G401 (cell line): Measurements from ENCODE around the gene PCDHGA10. TPM values are rescaled to one million over a fixed set of nuclear protein-coding genes. Genes with fewer than 3 reads are reported as not detected.
"Not testable (repeated sequence)": the region's sequence is repeated elsewhere in the genome, so short reads cannot be mapped to it uniquely, and the experiment has no call there.

Experiments used
- DNase-seq: peaks from one replicate; pipeline ENCODE4 v3.0.0-alpha.2; 2015; ENCODE audit warnings: low spot score
- in situ Hi-C: cut with HindIII; loops from 2 replicates; pipeline ENCODE4 v1.10.0; 2016; ENCODE audit warnings: low sequenced_read_pairs, mixed read lengths
- total RNA-seq: library from RNA; depleted of rRNA; stranded (reverse); fragments of >200 nt; shearing (Covaris generic); gene quantifications from 2 replicates; pipeline ENCODE4 v1.2.3, GENCODE V29; 2014

PCDHGA10 gene
- total RNA-seq, 1 experiment from 2014 or later = 0.71 TPM

DNA sequence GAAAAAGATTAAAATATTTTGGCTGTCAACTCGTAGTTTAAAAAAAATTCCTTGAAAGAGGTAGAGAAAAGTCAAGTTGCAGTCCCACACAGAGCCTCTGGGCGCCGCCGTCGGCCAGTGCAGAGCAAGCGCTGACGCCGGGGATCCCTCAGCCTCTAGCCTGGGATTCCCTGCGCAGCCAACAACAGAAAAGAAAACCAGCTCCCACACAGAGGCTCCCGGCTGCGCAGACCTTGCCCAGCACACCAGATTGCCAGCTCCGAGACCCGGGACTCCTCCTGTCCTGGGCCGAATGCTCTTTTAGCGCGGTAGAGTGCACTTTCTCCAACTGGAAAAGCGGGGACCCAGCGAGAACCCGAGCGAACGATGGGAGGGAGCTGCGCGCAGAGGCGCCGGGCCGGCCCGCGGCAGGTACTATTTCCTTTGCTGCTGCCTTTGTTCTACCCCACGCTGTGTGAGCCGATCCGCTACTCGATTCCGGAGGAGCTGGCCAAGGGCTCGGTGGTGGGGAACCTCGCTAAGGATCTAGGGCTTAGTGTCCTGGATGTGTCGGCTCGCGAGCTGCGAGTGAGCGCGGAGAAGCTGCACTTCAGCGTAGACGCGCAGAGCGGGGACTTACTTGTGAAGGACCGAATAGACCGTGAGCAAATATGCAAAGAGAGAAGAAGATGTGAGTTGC is 4.8 kb downstream of the PCDHGA10 start, which contains the start of gene PCDHGB7:
Gene PCDHGB7, plus strand, starts transcription at position 184 of the 679 bp plus-strand sequence. Its CDS starts 183 bp downstream, at position 367.
- peak; percentile 67 for DNase-seq
- in situ Hi-C loops = not testable (repeated sequence)

GRCh38 chr5:141419074-141419880 is 6.5 kb downstream of the PCDHGA10 start:
- no peak for DNase-seq
- in situ Hi-C loops = no loop called here

- in situ Hi-C loops = no loop called here
- no peak for DNase-seq
Observed at GRCh38 chr5:141420855-141421488, 8.2 kb downstream of the PCDHGA10 start, which contains the start of gene PCDHGA11. TSS of gene PCDHGA11 (plus strand) at chr5:141421051. CDS start at chr5:141421228, 177 bp downstream.

DNA sequence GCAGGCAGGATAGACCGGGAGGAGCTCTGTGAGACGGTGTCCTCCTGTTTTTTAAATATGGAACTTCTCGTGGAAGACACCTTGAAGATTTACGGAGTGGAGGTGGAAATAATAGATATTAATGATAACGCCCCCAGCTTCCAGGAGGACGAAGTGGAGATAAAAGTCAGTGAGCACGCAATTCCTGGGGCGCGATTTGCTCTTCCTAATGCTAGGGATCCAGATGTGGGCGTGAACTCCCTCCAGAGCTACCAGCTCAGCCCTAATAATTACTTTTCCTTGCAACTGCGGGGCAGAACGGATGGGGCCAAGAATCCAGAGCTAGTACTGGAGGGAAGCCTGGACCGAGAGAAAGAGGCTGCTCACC is 8.7 kb downstream of the PCDHGA10 start:
- DNase-seq = no peak
- in situ Hi-C loops = no loop called here

- DNase-seq = no peak
- in situ Hi-C loops = no loop called here
Observed at GRCh38 chr5:141422742-141423291, 10.0 kb downstream of the PCDHGA10 start.

GRCh38 chr5:141427783-141428426 is 15.1 kb downstream of the PCDHGA10 start:
- no peak for DNase-seq

DNA sequence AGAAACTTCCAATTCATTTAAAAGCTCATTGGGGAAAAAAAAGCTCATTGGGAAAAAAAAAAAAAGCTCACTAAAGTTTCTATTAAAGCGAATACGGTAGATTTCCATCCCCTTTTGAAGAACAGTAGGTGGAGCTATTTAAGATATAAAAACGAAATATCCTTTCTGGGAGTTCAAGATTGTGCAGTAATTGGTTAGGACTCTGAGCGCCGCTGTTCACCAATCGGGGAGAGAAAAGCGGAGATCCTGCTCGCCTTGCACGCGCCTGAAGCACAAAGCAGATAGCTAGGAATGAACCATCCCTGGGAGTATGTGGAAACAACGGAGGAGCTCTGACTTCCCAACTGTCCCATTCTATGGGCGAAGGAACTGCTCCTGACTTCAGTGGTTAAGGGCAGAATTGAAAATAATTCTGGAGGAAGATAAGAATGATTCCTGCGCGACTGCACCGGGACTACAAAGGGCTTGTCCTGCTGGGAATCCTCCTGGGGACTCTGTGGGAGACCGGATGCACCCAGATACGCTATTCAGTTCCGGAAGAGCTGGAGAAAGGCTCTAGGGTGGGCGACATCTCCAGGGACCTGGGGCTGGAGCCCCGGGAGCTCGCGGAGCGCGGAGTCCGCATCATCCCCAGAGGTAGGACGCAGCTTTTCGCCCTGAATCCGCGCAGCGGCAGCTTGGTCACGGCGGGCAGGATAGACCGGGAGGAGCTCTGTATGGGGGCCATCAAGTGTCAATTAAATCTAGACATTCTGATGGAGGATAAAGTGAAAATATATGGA is 17.7 kb downstream of the PCDHGA10 start, which contains the start of gene PCDHGA12:
Gene PCDHGA12, plus strand, starts transcription at position 176 of the 782 bp plus-strand sequence. Its CDS starts 253 bp downstream, at position 429.
- DNase-seq = peak; percentile 23
- in situ Hi-C loops = no loop called here

More at GRCh38 chr5:141427783-141428426, 15.1 kb downstream of the PCDHGA10 start:
- in situ Hi-C loops = no loop called here

DNA sequence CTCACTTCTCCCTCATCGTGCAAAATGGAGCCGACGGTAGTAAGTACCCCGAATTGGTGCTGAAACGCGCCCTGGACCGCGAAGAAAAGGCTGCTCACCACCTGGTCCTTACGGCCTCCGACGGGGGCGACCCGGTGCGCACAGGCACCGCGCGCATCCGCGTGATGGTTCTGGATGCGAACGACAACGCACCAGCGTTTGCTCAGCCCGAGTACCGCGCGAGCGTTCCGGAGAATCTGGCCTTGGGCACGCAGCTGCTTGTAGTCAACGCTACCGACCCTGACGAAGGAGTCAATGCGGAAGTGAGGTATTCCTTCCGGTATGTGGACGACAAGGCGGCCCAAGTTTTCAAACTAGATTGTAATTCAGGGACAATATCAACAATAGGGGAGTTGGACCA is 18.5 kb downstream of the PCDHGA10 start:
- in situ Hi-C loops = no loop called here
- DNase-seq = no peak

DNA sequence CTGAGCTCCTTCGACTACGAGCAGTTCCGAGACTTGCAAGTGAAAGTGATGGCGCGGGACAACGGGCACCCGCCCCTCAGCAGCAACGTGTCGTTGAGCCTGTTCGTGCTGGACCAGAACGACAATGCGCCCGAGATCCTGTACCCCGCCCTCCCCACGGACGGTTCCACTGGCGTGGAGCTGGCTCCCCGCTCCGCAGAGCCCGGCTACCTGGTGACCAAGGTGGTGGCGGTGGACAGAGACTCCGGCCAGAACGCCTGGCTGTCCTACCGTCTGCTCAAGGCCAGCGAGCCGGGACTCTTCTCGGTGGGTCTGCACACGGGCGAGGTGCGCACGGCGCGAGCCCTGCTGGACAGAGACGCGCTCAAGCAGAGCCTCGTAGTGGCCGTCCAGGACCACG is 19.5 kb downstream of the PCDHGA10 start:
- DNase-seq, in situ Hi-C loops: not testable (repeated sequence)

DNA sequence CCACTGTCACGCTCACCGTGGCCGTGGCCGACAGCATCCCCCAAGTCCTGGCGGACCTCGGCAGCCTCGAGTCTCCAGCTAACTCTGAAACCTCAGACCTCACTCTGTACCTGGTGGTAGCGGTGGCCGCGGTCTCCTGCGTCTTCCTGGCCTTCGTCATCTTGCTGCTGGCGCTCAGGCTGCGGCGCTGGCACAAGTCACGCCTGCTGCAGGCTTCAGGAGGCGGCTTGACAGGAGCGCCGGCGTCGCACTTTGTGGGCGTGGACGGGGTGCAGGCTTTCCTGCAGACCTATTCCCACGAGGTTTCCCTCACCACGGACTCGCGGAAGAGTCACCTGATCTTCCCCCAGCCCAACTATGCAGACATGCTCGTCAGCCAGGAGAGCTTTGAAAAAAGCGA is 19.9 kb downstream of the PCDHGA10 start:
- in situ Hi-C loops, DNase-seq: not testable (repeated sequence)

DNA sequence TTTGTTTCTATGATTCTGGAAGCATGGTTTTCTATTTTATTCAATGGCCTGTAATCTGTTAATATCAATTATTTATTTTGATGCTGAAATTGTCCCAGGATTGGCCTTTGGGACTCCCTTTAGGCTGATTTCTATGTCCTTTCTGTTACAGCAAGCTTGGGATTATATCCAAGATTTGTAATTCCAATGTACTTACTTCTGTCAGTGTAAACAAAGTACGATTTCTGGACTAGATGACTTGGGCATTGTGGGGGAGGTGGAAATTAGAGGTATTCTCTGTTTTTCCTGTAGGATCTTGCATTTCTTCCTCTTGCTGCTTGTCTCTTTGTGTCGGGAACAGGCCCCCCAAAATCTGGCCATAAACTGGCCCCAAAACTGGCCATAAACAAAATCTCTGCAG is 21.2 kb downstream of the PCDHGA10 start:
- in situ Hi-C loops = no loop called here
- no peak for DNase-seq

- no peak for DNase-seq
- in situ Hi-C loops = no loop called here
Observed at GRCh38 chr5:141437221-141437620, 24.4 kb downstream of the PCDHGA10 start.

GRCh38 chr5:141439411-141440141 is 26.8 kb downstream of the PCDHGA10 start:
- DNase-seq = peak; percentile 2
- in situ Hi-C loops = no loop called here

GRCh38 chr5:141440341-141440740 is 27.6 kb downstream of the PCDHGA10 start:
- no peak for DNase-seq
- in situ Hi-C loops = no loop called here

- in situ Hi-C loops = no loop called here
Observed at GRCh38 chr5:141441571-141442170, 28.9 kb downstream of the PCDHGA10 start.

GRCh38 chr5:141465351-141465750 is 52.6 kb downstream of the PCDHGA10 start:
- DNase-seq = no peak
- in situ Hi-C loops = no loop called here

More at GRCh38 chr5:141441571-141442170, 28.9 kb downstream of the PCDHGA10 start:
- DNase-seq = no peak
